Fibroblast of peridontal ligament (primary cell): ENCODE measurements around the gene GRM1.

ENCODE experiments used
- DNase-seq: peaks from one replicate; pipeline ENCODE4 v3.0.0-alpha.2; 2010; ENCODE audit errors: extremely low read depth

GRM1 gene

GRCh38 chr6:146315381-146316174, 286.7 kb downstream of the GRM1 start:
- DNase-seq, result peak; percentile 39

GRCh38 chr6:146316175-146316495, 287.3 kb downstream of the GRM1 start:
- no peak for DNase-seq

DNA sequence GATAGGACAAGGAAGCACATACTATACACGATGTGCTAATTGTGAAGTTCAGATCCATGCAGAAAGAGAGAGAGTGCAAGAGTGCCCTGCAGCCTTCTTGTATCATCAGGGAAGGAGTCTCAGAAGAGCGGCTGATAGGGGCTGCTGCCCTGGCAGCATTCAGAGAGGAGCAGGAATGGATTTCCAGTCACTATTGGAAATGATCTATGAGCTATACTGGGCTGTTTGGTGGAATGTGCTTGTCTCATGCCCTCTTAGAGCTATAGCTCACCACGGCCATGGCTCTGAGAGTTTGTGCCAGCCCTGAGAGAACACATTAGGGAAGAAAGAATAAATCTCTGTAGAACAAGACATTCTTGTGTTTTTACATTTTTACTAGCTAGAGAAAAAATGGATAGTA, 302.2 kb downstream of the GRM1 start:
- no peak for DNase-seq

DNA sequence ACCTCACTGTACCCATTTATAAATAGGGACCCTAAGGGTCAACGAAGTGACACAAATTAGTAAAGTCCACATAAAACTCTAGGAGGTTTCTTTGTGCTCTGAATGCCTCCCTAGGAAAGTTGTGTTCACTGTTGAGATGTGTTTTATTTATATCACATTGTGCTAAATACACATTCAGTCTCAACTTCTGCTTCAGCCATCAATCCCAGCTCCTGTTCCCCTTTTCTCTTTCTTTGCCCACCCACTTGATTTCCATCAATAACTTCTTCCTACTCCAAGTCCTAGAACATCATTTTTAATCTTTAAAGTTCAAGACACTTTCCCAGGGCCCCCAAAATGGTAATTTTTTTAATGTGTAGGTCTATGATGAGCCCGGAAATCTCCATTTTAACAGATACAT, 306.5 kb downstream of the GRM1 start:
- DNase-seq, result no peak

DNA sequence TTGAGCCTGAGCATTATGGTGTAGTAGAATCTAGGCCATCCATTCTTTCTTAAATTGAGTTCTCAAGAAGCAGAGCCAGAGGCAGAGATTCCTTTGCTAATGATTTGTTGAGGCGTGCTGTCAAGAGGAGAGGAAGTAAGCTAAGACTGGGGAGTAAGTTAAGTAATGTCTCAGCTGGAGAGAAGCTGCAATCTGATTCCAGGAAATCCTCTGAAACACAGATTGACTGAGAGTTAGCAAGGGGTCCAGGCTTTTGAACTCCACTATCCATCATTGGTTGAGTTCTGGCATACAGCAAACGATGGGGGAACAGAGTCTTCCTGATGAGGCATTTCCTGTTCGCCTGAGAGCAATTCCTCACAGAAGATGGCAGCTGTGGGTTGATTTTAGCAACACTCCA, 307.3 kb downstream of the GRM1 start:
- DNase-seq, result peak; percentile 7

GRCh38 chr6:146337376-146337775, 308.5 kb downstream of the GRM1 start:
- DNase-seq, result peak; percentile 46

DNA sequence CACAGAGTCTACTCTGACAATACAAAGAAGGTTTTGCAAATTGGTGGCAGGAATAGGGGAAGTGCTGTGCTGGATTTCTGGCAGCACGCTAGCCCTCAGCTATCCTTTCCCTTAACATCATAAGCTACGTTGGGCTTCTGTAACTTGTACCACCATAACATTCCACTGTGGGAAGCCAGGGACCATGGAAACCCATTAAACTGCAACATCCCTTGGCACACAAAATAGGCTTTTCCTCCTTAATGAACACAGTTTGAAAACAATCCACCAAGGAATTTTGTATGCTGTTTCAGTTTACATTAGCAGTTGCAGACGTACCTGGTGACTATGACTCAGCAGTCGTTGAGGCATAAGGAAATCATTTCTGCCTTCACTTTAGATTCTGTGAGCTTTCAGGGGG, 310.9 kb downstream of the GRM1 start:
- peak; percentile 71 for DNase-seq

DNA sequence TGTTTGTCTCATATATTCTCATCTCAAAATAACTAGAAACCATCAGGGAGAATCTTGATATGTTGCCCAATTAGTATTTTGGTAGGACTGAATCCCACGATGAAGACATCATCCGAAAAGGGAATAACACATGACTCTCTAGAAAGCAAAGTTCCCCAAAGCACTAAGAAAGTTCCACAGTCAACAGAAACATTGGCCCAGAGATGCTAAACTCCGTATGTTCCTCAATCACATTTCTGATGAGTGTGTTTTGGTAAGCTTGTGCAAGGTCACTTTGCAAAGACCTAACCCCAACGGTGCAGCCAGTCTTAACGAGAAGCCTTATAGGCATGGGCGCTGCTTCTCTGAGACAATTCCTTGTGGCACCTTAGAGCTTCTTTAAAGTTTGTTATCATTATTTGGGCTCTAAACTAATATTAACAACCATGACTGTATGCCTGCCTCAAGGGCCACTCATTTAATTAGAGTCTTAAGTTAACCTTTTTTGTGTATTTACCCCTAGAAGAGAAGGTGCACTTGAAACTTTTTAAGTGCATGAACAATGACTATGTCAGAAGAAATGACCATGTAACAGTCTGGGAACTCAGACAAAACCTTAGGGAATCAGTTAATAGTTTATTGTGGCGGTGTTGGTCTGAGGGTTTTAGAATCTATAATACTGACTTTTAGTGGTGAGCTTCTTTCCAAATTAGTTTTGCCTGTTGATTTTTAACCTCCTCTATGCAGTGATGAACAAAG, 312.8 kb downstream of the GRM1 start:
- DNase-seq, result no peak

DNA sequence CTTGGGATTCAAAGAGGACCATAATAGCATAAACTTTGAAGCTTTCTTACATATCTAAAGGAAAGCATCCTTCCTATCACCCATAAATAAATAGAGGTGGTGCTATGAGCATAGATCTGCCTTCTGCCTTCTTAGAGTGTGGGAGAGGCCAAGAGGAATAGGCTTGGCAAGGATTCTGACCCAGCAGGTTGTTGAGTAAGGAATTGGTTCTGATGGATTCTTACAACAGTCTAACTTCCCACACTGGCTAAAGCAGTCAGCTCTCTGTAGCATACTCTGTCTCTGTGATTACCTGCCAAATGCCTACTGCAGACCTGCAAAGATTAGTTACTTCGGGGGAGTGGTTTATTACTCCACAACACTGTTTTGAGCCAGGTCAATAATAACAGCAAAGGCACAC, 316.7 kb downstream of the GRM1 start:
- no peak for DNase-seq

GRCh38 chr6:146347090-146347489, 318.2 kb downstream of the GRM1 start:
- no peak for DNase-seq

GRCh38 chr6:146347690-146348089, 318.8 kb downstream of the GRM1 start:
- no peak for DNase-seq

GRCh38 chr6:146351018-146351417, 322.2 kb downstream of the GRM1 start:
- no peak for DNase-seq

- no peak for DNase-seq
Measured at GRCh38 chr6:146352163-146352562, 323.3 kb downstream of the GRM1 start.

- DNase-seq, result no peak
Measured at GRCh38 chr6:146354451-146354850, 325.6 kb downstream of the GRM1 start.

- DNase-seq, result no peak
Measured at GRCh38 chr6:146355521-146356100, 326.7 kb downstream of the GRM1 start.

- DNase-seq, result peak; percentile 95
Measured at GRCh38 chr6:146357578-146358430, 328.9 kb downstream of the GRM1 start.

DNA sequence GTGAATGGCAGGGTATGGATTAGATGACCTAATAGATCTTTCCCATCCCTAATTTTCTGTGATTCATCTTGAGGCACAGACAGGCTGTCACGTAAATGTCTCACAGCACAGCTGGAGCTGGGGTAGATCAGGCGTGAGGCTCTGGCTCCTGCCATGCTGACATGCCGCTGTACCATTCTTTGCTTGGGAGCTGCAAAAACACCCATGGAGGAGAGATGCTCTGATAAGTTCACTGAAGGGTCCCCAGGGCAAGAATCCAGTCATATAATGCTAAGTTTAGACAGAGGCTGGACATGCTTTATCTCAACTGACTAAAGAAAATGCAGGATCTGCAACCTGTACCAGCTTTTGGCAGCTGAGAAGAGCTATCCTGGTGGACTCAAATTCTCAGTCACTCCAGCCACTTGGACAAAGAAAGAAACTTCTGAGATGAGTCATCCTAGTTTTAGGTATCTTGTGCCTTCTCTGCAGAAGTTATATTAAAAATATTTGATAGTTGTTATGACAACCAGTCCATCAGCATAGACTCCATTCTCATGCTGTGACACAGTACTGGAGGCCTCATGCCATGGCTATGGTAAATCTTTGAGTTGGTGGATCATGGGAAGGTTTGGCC, 329.7 kb downstream of the GRM1 start:
- peak; percentile 70 for DNase-seq

DNA sequence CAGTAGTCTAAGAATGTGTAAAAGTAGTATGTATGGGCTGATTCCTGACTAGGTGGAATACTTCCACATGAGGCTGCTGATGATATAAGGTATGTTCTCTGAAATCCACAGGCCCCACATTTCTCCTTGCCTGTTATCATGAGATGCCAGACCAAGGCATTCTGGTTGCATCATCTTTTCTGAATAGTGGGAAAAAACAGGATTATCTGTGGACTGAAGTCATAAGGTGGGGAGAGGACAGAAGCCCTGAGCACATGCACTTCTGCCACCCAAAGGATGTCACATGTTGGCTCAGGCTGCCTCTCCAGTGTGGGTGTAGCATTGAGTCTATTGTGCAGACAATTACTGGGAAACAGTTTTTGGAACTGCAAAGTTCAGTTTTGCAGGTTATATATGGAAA, 330.3 kb downstream of the GRM1 start:
- DNase-seq, result no peak

- peak; percentile 64 for DNase-seq
Measured at GRCh38 chr6:146361128-146361924, 332.5 kb downstream of the GRM1 start.

DNA sequence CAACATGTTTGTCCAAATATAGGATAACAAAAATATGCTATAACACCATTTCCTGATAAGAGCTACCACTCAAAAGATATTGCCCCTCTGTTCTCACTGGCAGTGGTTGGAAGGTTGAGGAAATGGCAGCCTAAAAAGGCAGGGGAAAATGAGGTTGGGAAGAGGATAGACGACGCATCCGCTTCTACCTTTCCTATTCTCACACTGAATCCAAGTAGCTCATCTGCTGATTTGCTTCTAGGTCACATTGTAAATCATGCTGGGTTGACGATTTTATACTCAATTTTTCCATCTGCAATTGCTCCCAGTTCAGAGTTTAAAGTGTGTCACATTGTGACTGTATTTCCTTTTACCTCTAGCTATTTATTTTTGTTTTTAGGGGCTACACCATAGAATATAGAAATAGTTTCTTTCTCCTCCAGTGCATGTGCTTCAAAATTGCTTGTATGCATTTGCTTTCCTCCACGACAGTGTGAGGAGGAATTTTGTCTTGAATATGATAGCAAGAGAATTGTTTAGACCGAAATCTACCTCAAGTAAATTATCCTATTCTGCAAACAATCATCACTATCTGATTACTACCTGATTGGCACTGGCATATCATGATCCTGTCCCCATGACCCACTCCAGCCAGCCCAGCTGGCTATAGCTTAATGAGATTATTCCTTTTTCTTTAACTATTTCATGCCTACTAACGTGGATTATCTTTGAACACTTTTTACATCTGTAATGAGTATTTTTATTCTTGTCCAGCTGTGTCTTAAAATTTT, 335.2 kb downstream of the GRM1 start:
- no peak for DNase-seq
